Stimulated activated CD4-positive, alpha-beta T cell treated with anti-CD3 and anti-CD28 coated beads, Interleukin-2, amount 100 ng/mL, for 4 hours (primary cell): ENCODE data around the gene MED12.
A peak's percentile ranks its signal among the peaks of the same experiment; 100 is the strongest.

Experiments used
- DNase-seq: peaks from one replicate; pipeline ENCODE4 v3.0.0-alpha.2; 2020; ENCODE audit warnings: low read depth

The MED12 gene

GRCh38 chrX:71118032-71118984 is at the start of gene MED12:
MED12 (plus strand) TSS chrX:71118596; CDS start chrX:71118755, 159 bp downstream.
- peak; percentile 63 for DNase-seq

- DNase-seq = no peak
Measured at GRCh38 chrX:71070531-71070930, 47.9 kb upstream of the MED12 start.

GRCh38 chrX:71081330-71082123 is 36.9 kb upstream of the MED12 start:
- DNase-seq = no peak

- DNase-seq = no peak
Measured at GRCh38 chrX:71082124-71082647, 36.2 kb upstream of the MED12 start.

GRCh38 chrX:71082822-71083221 is 35.6 kb upstream of the MED12 start:
- DNase-seq = no peak

- DNase-seq = no peak
Measured at GRCh38 chrX:71085900-71086299, 32.5 kb upstream of the MED12 start.

- DNase-seq = no peak
Measured at GRCh38 chrX:71091263-71091662, 27.1 kb upstream of the MED12 start.

GRCh38 chrX:71095033-71095432 is 23.4 kb upstream of the MED12 start:
- no peak for DNase-seq

- DNase-seq = peak; percentile 80
Measured at GRCh38 chrX:71095555-71095980, 22.8 kb upstream of the MED12 start, which contains the start of gene FOXO4. FOXO4 (plus strand) TSS chrX:71095851; CDS start chrX:71096529, 678 bp downstream.

- no peak for DNase-seq
Measured at GRCh38 chrX:71095981-71096759, 22.2 kb upstream of the MED12 start.

GRCh38 chrX:71096760-71097032 is 21.7 kb upstream of the MED12 start:
- DNase-seq = no peak

GRCh38 chrX:71098302-71098701 is 20.1 kb upstream of the MED12 start:
- peak; percentile 70 for DNase-seq

- DNase-seq = no peak
Measured at GRCh38 chrX:71098951-71099506, 19.4 kb upstream of the MED12 start.

GRCh38 chrX:71099736-71100135 is 18.7 kb upstream of the MED12 start:
- DNase-seq = no peak

GRCh38 chrX:71100581-71101505 is 17.6 kb upstream of the MED12 start:
- DNase-seq = no peak

GRCh38 chrX:71102292-71102691 is 16.1 kb upstream of the MED12 start:
- DNase-seq = no peak

GRCh38 chrX:71103110-71103983 is 15.0 kb upstream of the MED12 start:
- peak; percentile 44 for DNase-seq

GRCh38 chrX:71105628-71106027 is 12.8 kb upstream of the MED12 start:
- no peak for DNase-seq

GRCh38 chrX:71106427-71106826 is 12.0 kb upstream of the MED12 start, which contains the start of gene CXorf65:
CXorf65 (minus strand) TSS chrX:71106740; CDS start chrX:71106556, 184 bp downstream.
- no peak for DNase-seq
